Central memory CD8-positive, alpha-beta T cell (primary cell): ENCODE measurements around the gene ANXA4.
"Not testable (repeated sequence)": the region's sequence is repeated elsewhere in the genome, so short reads cannot be mapped to it uniquely, and the experiment has no call there.

Experiments used
- ATAC-seq: fragments of 150-1000 bp; cut with Tn5 transposase; replicated peaks from 2 replicates; pipeline ENCODE4 v1.10.0; 2022; ENCODE audit warnings: mild to moderate bottlenecking, moderate FRiP score, moderate number of reproducible peaks; ENCODE audit not compliant: poor library complexity, severe bottlenecking; ENCODE audit errors: extremely low read depth
- DNase-seq, 2 donors: peaks; one replicate each; pipeline ENCODE4 v3.0.0; 2021; ENCODE audit warnings: low spot score in 2 of 2
- H3K27ac Mint-ChIP-seq: one replicate; pipeline ENCODE4 v1.8.0; 2022; ENCODE audit warnings: low read depth, mild to moderate bottlenecking, moderate library complexity, mixed read lengths
- H3K27me3 Mint-ChIP-seq: one replicate; pipeline ENCODE4 v1.8.0; 2022; ENCODE audit warnings: mixed read lengths
- H3K36me3 Mint-ChIP-seq: one replicate; pipeline ENCODE4 v1.8.0; 2022; ENCODE audit warnings: mild to moderate bottlenecking, moderate library complexity, mixed read lengths; ENCODE audit not compliant: insufficient read depth
- H3K4me1 Mint-ChIP-seq: one replicate; pipeline ENCODE4 v1.8.0; 2022; ENCODE audit warnings: mixed read lengths
- H3K4me3 Mint-ChIP-seq: one replicate; pipeline ENCODE4 v1.8.0; 2022; ENCODE audit warnings: mild to moderate bottlenecking, moderate library complexity, mixed read lengths
- H3K9me3 Mint-ChIP-seq: one replicate; pipeline ENCODE4 v1.8.0; 2022; ENCODE audit warnings: mixed read lengths

ANXA4 gene

DNA sequence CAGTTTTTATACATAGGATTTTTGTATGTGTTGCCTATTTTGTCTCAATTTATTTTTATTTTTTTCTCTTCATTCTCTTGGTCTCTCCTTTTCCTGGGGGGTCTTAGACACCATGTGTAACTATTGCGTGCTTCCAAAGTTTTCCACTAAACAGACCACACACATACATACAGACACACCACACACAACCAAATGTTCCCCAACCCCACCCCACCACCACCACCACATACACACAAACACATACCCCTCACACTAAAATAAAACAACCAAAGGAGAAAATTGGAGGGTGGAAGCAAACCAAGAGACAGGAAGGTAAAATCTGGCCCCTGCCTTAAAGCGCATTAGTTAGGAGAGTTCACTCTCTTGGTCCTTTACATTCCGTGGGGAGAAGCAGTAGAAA is 30.0 kb upstream of the ANXA4 start:
- ATAC-seq (no peak), DNase-seq (no peak)
- Mint-ChIP-seq H3K27me3 (no peaks in the 10 kb centered on the region), H3K4me3 (no peak overlapping the region), H3K27ac (no peak overlapping the region), H3K36me3 (no peaks in the 10 kb centered on the region), H3K4me1 (peaks cover 7% of the 10 kb centered on the region), H3K9me3 (no peaks in the 10 kb centered on the region)

DNA sequence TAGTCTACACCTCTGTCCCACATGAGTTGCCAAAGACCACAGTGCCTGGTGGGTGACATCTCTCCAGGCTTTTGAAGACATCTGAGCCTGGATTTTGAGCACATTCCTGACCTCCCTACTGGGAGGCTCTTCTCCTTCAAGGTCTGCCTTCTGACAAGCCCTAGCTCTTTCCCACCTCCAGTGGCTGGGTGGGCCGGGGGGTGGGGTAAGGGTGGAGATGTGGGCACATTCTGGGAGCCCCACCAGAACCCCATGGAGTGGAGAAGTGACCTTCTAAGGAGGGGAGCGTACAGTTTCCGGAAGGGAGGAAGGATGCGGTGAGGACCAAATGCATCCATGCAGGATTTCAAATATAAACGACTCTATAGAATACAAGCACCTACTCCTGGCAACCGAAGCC is 27.9 kb upstream of the ANXA4 start:
- Mint-ChIP-seq H3K36me3 (no peaks in the 10 kb centered on the region), H3K27ac (no peak overlapping the region), H3K27me3 (no peaks in the 10 kb centered on the region), H3K4me1 (peaks cover 7% of the 10 kb centered on the region), H3K9me3 (no peaks in the 10 kb centered on the region), H3K4me3 (no peak overlapping the region)
- ATAC-seq = no peak
- no peak for DNase-seq

DNA sequence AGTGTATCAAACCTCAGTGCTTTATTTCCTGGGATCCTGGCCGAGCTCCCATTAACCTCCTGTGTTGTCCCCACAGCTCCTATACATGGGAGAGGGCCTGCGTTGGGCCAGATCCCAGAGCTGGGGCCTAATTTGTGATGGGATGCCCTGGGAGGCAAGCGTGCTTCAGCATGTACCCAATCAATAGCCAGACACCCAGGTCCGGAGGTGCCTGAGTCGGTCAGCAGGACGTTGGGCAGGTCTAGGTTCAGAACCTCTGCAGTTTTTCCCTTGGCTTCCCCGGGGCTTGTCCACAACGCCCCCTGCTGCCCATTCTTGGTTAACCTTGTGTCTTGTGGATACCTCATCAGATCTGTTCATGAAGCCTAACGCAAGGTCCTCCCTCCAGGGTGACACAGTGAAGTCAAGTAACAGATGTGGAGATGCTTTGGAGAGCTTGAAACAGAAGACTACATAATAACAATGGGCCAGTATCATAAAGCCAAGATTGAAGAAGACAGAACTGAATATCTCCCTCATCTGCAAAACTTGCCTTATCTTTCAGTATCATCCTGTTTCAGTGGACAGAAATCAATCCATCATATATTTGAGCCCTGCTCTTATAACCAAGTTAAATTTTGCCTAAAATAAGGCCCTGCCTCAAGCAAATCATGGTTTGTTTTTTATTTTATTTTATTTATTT is 27.3 kb upstream of the ANXA4 start:
- not testable (repeated sequence) for H3K4me1 Mint-ChIP-seq, H3K36me3 Mint-ChIP-seq, H3K4me3 Mint-ChIP-seq, H3K27me3 Mint-ChIP-seq, H3K9me3 Mint-ChIP-seq, H3K27ac Mint-ChIP-seq
- DNase-seq (peak; percentile 78 to 87), ATAC-seq (peak; percentile 82)

DNA sequence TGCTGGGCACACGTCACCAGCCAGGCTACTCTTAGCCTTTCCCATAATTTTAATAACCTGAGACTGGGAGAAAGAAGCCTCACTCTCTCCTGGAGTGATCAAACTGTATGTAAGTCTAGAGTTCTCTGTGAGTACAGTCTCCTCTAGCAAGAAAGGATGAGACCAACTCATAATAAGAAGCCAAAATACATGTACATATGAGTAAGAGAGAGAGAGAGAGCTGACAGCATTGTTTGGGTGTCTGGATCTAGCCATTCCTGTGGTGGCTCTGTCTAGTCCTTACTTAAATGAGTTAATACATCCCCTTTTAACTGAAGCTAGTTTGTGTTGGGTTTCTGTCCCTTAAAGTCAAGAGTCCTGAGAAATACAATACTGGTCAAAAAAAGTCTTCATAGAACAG is 26.0 kb upstream of the ANXA4 start:
- no peaks in the 10 kb centered on the region for H3K36me3 Mint-ChIP-seq
- H3K27me3 Mint-ChIP-seq = no peaks in the 10 kb centered on the region
- peaks cover 7% of the 10 kb centered on the region for H3K4me1 Mint-ChIP-seq
- no peak overlapping the region for H3K4me3 Mint-ChIP-seq
- ATAC-seq (no peak), DNase-seq (no peak)
- H3K27ac Mint-ChIP-seq = no peak overlapping the region
- H3K9me3 Mint-ChIP-seq = no peaks in the 10 kb centered on the region

DNA sequence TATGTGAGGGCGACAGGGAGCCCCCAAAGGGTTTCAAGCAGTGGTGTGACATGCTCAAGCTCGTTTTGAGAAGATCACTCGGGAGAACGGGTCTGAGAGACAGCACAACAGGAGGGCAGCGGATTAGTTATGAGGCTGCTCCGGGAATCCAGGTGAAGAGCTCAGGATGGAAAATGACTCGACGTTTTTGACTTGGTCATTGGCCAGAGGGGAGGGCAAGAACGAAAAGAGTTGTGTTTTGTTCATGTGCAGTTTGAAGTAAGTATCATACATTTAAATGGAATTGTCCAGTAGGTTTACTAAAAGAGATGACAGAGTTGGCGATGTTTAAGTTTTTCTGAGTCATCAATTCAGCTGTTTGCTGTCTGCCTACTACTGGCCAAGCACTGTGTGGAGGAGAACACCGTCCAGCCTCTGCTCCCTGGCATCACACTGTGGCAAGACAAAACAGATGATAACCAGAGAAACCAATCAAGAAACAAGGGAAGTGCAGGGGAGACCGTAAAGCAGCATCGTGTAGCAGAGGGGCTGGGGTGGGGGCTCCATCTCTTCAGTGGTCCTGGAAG is 25.3 kb upstream of the ANXA4 start:
- no peaks in the 10 kb centered on the region for H3K36me3 Mint-ChIP-seq
- ATAC-seq = no peak
- DNase-seq = no peak
- peaks cover 7% of the 10 kb centered on the region for H3K4me1 Mint-ChIP-seq
- no peak overlapping the region for H3K27ac Mint-ChIP-seq
- H3K9me3 Mint-ChIP-seq = no peaks in the 10 kb centered on the region
- no peak overlapping the region for H3K4me3 Mint-ChIP-seq
- no peaks in the 10 kb centered on the region for H3K27me3 Mint-ChIP-seq

DNA sequence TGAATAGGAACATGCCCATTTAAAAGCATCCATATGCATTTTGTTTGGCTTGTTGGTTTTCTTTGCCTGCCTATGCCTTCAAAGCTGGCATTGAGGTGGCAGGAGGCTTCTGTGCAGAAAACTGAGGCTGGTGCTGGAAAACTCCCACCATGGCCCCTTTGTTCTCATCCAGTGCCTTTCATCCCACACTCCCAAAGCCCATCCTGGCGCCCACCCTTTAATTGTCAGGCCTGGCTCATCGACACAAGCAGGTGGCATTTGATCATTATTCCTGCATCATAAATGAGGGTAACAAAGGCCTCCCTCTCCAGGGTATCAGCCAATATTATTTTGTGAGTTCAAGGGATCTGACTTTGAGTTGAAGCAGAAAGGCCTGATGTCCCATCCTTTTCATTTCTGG is 24.7 kb upstream of the ANXA4 start:
- Mint-ChIP-seq H3K27ac (no peak overlapping the region), H3K9me3 (no peaks in the 10 kb centered on the region), H3K27me3 (no peaks in the 10 kb centered on the region), H3K4me3 (no peak overlapping the region), H3K36me3 (no peaks in the 10 kb centered on the region), H3K4me1 (peaks cover 7% of the 10 kb centered on the region)
- DNase-seq (no peak), ATAC-seq (no peak)

DNA sequence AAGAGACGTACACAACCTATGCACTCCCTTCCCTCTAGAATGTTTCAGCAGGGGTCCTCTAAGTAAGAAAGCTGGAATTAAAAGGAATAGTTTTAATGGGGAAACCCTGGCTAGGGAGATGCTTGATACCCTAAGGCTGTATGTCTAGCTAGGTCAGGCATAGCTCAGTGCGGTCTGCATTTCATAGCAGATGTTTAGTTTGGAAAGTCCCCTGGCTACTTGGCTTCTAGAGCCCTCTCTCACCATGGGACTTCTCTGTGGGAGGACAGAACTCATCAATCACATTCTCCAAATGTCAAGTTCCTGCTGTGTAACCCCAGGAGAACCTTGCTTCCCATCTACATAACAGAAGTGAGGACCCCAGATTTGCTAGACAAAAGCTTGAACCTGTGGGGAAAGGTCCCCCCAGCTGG is 24.1 kb upstream of the ANXA4 start:
- Mint-ChIP-seq H3K9me3 (no peaks in the 10 kb centered on the region), H3K27ac (no peak overlapping the region), H3K4me1 (peaks cover 7% of the 10 kb centered on the region), H3K36me3 (no peaks in the 10 kb centered on the region), H3K4me3 (no peak overlapping the region), H3K27me3 (no peaks in the 10 kb centered on the region)
- ATAC-seq = no peak
- no peak for DNase-seq

DNA sequence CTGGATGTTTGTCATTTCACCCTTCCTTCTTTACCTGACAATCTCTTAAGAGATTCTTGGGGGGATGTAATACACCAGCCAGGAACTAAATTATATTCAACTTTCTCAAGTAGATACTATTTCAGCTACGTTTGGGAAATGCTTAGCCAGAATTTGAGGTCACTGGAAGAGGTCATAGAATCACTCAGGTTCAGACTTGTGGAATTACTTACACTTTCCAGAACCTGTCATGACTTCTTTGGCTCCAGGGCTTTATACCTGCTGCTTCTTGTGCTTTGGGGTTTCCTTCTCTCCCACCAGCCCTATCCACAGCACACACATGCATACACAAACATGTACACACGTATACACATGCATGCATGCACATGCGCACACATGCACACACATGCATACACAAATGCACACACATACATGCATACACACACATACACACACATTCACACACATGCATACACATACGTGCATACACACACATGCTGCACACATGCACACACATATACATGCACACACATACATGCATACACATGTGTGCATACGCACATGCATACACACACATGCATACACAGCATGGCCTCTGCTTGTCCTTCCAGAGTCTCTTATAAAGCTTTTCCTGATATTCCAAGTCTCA is 23.5 kb upstream of the ANXA4 start:
- no peaks in the 10 kb centered on the region for H3K36me3 Mint-ChIP-seq
- no peak for DNase-seq
- no peaks in the 10 kb centered on the region for H3K9me3 Mint-ChIP-seq
- H3K27ac Mint-ChIP-seq = no peak overlapping the region
- H3K4me1 Mint-ChIP-seq = peaks cover 7% of the 10 kb centered on the region
- no peak for ATAC-seq
- H3K27me3 Mint-ChIP-seq = no peaks in the 10 kb centered on the region
- H3K4me3 Mint-ChIP-seq = no peak overlapping the region

DNA sequence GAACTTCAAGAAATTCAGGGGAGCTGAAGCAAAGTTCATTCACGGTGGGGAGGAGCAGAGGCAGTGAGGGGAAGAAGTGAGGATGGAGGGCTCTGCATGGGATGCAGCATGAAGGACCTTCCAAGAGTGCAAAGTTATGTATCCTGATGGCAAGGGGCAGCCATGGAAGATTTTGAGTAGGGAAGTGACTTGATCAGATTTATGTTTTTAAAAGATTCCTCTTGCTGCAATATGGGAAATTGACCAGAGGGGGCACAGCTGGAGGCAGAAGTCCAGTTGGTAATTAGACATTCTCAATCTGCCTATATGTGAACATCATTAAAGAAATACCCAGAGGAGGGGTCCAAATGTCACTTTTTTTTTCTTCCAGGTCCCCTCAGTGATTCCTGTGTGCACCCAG is 21.5 kb upstream of the ANXA4 start:
- H3K4me3 Mint-ChIP-seq = no peak overlapping the region
- no peaks in the 10 kb centered on the region for H3K36me3 Mint-ChIP-seq
- H3K4me1 Mint-ChIP-seq = peaks cover 5% of the 10 kb centered on the region
- DNase-seq (no peak), ATAC-seq (no peak)
- H3K9me3 Mint-ChIP-seq = no peaks in the 10 kb centered on the region
- H3K27me3 Mint-ChIP-seq = no peaks in the 10 kb centered on the region
- H3K27ac Mint-ChIP-seq = no peak overlapping the region

DNA sequence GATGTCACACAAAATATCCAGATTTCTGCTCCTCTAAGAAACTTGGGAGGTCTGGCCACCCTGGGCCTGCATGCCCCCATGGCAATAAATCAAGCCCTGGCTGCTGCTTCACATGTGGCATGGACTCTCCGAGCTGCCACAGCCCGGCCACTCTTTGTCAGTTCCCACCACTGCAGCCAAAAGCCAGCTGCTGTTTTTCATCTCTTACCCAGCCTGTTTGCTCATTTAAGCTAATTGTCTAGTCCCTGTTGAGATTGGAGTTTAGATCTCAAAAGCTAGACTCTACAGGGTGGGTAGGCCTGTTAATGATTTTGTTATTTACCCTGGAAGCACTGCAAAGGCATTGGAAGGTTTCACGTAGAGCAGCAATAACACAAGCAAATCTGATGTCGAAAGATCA is 20.9 kb upstream of the ANXA4 start:
- Mint-ChIP-seq H3K27me3 (no peaks in the 10 kb centered on the region), H3K9me3 (no peaks in the 10 kb centered on the region), H3K4me1 (peaks cover 5% of the 10 kb centered on the region), H3K36me3 (no peaks in the 10 kb centered on the region), H3K4me3 (no peak overlapping the region), H3K27ac (no peak overlapping the region)
- no peak for DNase-seq
- no peak for ATAC-seq

DNA sequence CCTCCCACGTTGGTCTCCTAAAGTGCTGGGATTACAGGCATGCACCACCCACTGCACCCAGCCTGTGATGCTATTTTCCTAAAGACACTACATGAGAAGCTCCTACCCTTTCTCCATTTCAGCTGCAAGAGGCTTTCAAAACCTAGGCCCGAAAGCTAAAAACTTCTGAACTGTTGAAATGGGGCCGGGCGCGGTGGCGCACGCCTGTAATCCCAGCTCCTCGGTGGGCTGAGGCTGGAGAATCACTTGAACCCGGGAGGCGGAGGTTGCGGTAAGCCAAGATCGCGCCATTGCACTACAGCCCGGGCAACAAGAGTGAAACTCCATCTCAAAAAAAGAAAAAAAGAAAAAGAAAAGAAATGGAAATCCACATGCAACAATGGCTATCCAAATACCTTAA is 18.1 kb upstream of the ANXA4 start:
- H3K4me1 Mint-ChIP-seq = peaks cover 5% of the 10 kb centered on the region
- no peak overlapping the region for H3K4me3 Mint-ChIP-seq
- no peaks in the 10 kb centered on the region for H3K36me3 Mint-ChIP-seq
- DNase-seq (no peak), ATAC-seq (no peak)
- H3K9me3 Mint-ChIP-seq = no peaks in the 10 kb centered on the region
- H3K27ac Mint-ChIP-seq = no peak overlapping the region
- H3K27me3 Mint-ChIP-seq = no peaks in the 10 kb centered on the region

DNA sequence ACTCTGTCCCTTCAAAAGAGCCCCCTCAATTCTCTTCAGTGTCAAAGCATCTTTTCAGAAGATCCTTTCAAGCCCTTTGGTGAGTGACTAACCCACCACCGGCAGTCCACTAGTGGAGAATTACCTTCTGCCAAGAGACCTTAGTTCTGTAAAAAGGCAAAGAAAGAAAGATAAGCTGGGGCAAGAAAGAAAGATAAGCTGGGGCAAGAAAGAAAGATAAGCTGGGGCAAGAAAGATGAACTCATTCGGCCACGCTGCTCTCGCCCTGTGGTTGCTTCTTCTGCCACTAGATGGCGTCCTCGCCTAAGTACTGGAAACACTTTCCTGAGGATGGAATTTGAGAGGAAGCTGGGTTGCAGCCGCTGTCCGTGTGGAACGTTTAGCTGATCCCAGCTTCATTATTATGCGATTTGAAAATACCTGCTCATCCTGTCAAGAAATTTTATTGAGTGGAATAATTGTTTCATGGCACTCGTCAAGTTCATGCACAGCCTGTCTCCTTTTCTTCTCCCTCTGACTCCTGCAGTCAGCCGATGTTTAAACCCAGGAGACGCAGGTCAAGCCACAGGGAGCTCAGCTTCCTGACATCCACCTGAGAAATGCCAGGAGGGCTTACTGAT is 17.3 kb upstream of the ANXA4 start:
- ATAC-seq = peak; percentile 60

More for the DNA sequence above, 17.3 kb upstream of the ANXA4 start:
- no peak overlapping the region for H3K4me3 Mint-ChIP-seq
- peak; percentile 70 to 85 for DNase-seq
- no peaks in the 10 kb centered on the region for H3K9me3 Mint-ChIP-seq
- H3K4me1 Mint-ChIP-seq = peaks cover 5% of the 10 kb centered on the region
- no peaks in the 10 kb centered on the region for H3K36me3 Mint-ChIP-seq
- H3K27ac Mint-ChIP-seq = no peak overlapping the region
- H3K27me3 Mint-ChIP-seq = no peaks in the 10 kb centered on the region
